ENCODE results near the gene OR6Q1.

OR6Q1 gene

GRCh38 chr11:58011771-58012170 is 19.0 kb upstream of the OR6Q1 start:
- Histone ChIP-seq H3K36me3 (ENCODE audit: control insufficient read depth, insufficient read depth, low read length) (no peaks in the 10 kb centered on the region), H3K27me3 (ENCODE audit: control insufficient read depth, insufficient read depth, low read length, poor library complexity, severe bottlenecking) (no peaks in the 10 kb centered on the region), H3K4me3 (ENCODE audit: insufficient read depth, low read depth, low read length) (no peak overlapping the region), H3K27ac (ENCODE audit: insufficient read depth, low read depth, low read length, poor library complexity, severe bottlenecking) (no peak overlapping the region), H3K9me3 (ENCODE audit: control insufficient read depth, low read length) (no peaks in the 10 kb centered on the region), H3K4me1 (ENCODE audit: control insufficient read depth, insufficient read depth, low read length) (no peaks in the 10 kb centered on the region)
- 83 to 85% methylated on average over 6 of the region's 6 CpGs for WGBS, 2 experiments

GRCh38 chr11:58023435-58023931 is 7.3 kb upstream of the OR6Q1 start, which contains the start of gene OR9Q1:
Gene OR9Q1, plus strand, starts transcription at chr11:58023881. Its CDS starts 155,564 bp downstream, at chr11:58179445.
- H3K27me3 ChIP-seq (ENCODE audit: control insufficient read depth, insufficient read depth, low read length, poor library complexity, severe bottlenecking): no peaks in the 10 kb centered on the region
- no peaks in the 10 kb centered on the region for H3K4me1 ChIP-seq (ENCODE audit: control insufficient read depth, insufficient read depth, low read length)
- H3K36me3 ChIP-seq (ENCODE audit: control insufficient read depth, insufficient read depth, low read length): no peaks in the 10 kb centered on the region
- no peaks in the 10 kb centered on the region for H3K9me3 ChIP-seq (ENCODE audit: control insufficient read depth, low read length)
- 87 to 88% methylated on average over 2 to 4 of the region's 5 CpGs for WGBS, 2 experiments
- no peak within 1 kb of the TSS for H3K4me3 ChIP-seq (ENCODE audit: insufficient read depth, low read depth, low read length)
- no peak within 1 kb of the TSS for H3K27ac ChIP-seq (ENCODE audit: insufficient read depth, low read depth, low read length, poor library complexity, severe bottlenecking)

GRCh38 chr11:58024601-58025091 is 6.1 kb upstream of the OR6Q1 start:
- Histone ChIP-seq H3K9me3 (ENCODE audit: control insufficient read depth, low read length) (no peaks in the 10 kb centered on the region), H3K4me1 (ENCODE audit: control insufficient read depth, insufficient read depth, low read length) (no peaks in the 10 kb centered on the region), H3K4me3 (ENCODE audit: insufficient read depth, low read depth, low read length) (no peak overlapping the region), H3K27ac (ENCODE audit: insufficient read depth, low read depth, low read length, poor library complexity, severe bottlenecking) (no peak overlapping the region), H3K36me3 (ENCODE audit: control insufficient read depth, insufficient read depth, low read length) (no peaks in the 10 kb centered on the region), H3K27me3 (ENCODE audit: control insufficient read depth, insufficient read depth, low read length, poor library complexity, severe bottlenecking) (no peaks in the 10 kb centered on the region)
- WGBS, 2 experiments: 82 to 84% methylated on average over 7 to 8 of the region's 8 CpGs

GRCh38 chr11:58027341-58027740 is 3.4 kb upstream of the OR6Q1 start:
- Histone ChIP-seq H3K27ac (ENCODE audit: insufficient read depth, low read depth, low read length, poor library complexity, severe bottlenecking) (no peak overlapping the region), H3K4me1 (ENCODE audit: control insufficient read depth, insufficient read depth, low read length) (no peaks in the 10 kb centered on the region), H3K4me3 (ENCODE audit: insufficient read depth, low read depth, low read length) (no peak overlapping the region), H3K36me3 (ENCODE audit: control insufficient read depth, insufficient read depth, low read length) (no peaks in the 10 kb centered on the region), H3K9me3 (ENCODE audit: control insufficient read depth, low read length) (no peaks in the 10 kb centered on the region), H3K27me3 (ENCODE audit: control insufficient read depth, insufficient read depth, low read length, poor library complexity, severe bottlenecking) (no peaks in the 10 kb centered on the region)
- 88 to 91% methylated on average over 4 of the region's 4 CpGs for WGBS, 2 experiments

- 94 to 95% methylated on average over 6 of the region's 6 CpGs for WGBS, 2 experiments
- H3K27me3 ChIP-seq (ENCODE audit: control insufficient read depth, insufficient read depth, low read length, poor library complexity, severe bottlenecking): no peaks in the 10 kb centered on the region
- H3K4me3 ChIP-seq (ENCODE audit: insufficient read depth, low read depth, low read length): no peak overlapping the region
- no peaks in the 10 kb centered on the region for H3K36me3 ChIP-seq (ENCODE audit: control insufficient read depth, insufficient read depth, low read length)
- no peaks in the 10 kb centered on the region for H3K9me3 ChIP-seq (ENCODE audit: control insufficient read depth, low read length)
- H3K27ac ChIP-seq (ENCODE audit: insufficient read depth, low read depth, low read length, poor library complexity, severe bottlenecking): no peak overlapping the region
- no peaks in the 10 kb centered on the region for H3K4me1 ChIP-seq (ENCODE audit: control insufficient read depth, insufficient read depth, low read length)
Observed at GRCh38 chr11:58028687-58029411, 1.9 kb upstream of the OR6Q1 start.

GRCh38 chr11:58034471-58034870 is 3.7 kb downstream of the OR6Q1 start:
- no peaks in the 10 kb centered on the region for H3K27me3 ChIP-seq (ENCODE audit: control insufficient read depth, insufficient read depth, low read length, poor library complexity, severe bottlenecking)
- WGBS, 2 experiments: 92 to 97% methylated on average over 2 of the region's 2 CpGs
- no peaks in the 10 kb centered on the region for H3K9me3 ChIP-seq (ENCODE audit: control insufficient read depth, low read length)
- H3K4me1 ChIP-seq (ENCODE audit: control insufficient read depth, insufficient read depth, low read length): no peaks in the 10 kb centered on the region
- H3K27ac ChIP-seq (ENCODE audit: insufficient read depth, low read depth, low read length, poor library complexity, severe bottlenecking): no peak overlapping the region
- H3K36me3 ChIP-seq (ENCODE audit: control insufficient read depth, insufficient read depth, low read length): no peaks in the 10 kb centered on the region
- H3K4me3 ChIP-seq (ENCODE audit: insufficient read depth, low read depth, low read length): no peak overlapping the region

GRCh38 chr11:58039589-58039988 is 8.8 kb downstream of the OR6Q1 start:
- H3K4me3 ChIP-seq (ENCODE audit: insufficient read depth, low read depth, low read length): no peak overlapping the region
- H3K27me3 ChIP-seq (ENCODE audit: control insufficient read depth, insufficient read depth, low read length, poor library complexity, severe bottlenecking): no peaks in the 10 kb centered on the region
- no peaks in the 10 kb centered on the region for H3K4me1 ChIP-seq (ENCODE audit: control insufficient read depth, insufficient read depth, low read length)

GRCh38 chr11:58043379-58043778 is 12.6 kb downstream of the OR6Q1 start:
- Histone ChIP-seq H3K4me1 (ENCODE audit: control insufficient read depth, insufficient read depth, low read length) (no peaks in the 10 kb centered on the region), H3K27ac (ENCODE audit: insufficient read depth, low read depth, low read length, poor library complexity, severe bottlenecking) (no peak overlapping the region), H3K27me3 (ENCODE audit: control insufficient read depth, insufficient read depth, low read length, poor library complexity, severe bottlenecking) (no peaks in the 10 kb centered on the region), H3K36me3 (ENCODE audit: control insufficient read depth, insufficient read depth, low read length) (no peaks in the 10 kb centered on the region), H3K9me3 (ENCODE audit: control insufficient read depth, low read length) (no peaks in the 10 kb centered on the region), H3K4me3 (ENCODE audit: insufficient read depth, low read depth, low read length) (no peak overlapping the region)
- 65% methylated on average over 2 of the region's 2 CpGs; no CpG with 5 or more reads in 1 of the 2 experiments for WGBS, 2 experiments

More at GRCh38 chr11:58039589-58039988, 8.8 kb downstream of the OR6Q1 start:
- Histone ChIP-seq H3K27ac (ENCODE audit: insufficient read depth, low read depth, low read length, poor library complexity, severe bottlenecking) (no peak overlapping the region), H3K9me3 (ENCODE audit: control insufficient read depth, low read length) (no peaks in the 10 kb centered on the region), H3K36me3 (ENCODE audit: control insufficient read depth, insufficient read depth, low read length) (no peaks in the 10 kb centered on the region)

- Histone ChIP-seq H3K4me1 (ENCODE audit: control insufficient read depth, insufficient read depth, low read length) (no peaks in the 10 kb centered on the region), H3K4me3 (ENCODE audit: insufficient read depth, low read depth, low read length) (no peak overlapping the region), H3K36me3 (ENCODE audit: control insufficient read depth, insufficient read depth, low read length) (no peaks in the 10 kb centered on the region), H3K9me3 (ENCODE audit: control insufficient read depth, low read length) (no peaks in the 10 kb centered on the region), H3K27me3 (ENCODE audit: control insufficient read depth, insufficient read depth, low read length, poor library complexity, severe bottlenecking) (no peaks in the 10 kb centered on the region), H3K27ac (ENCODE audit: insufficient read depth, low read depth, low read length, poor library complexity, severe bottlenecking) (no peak overlapping the region)
- WGBS, 2 experiments: 63 to 88% methylated on average over 1 to 2 of the region's 3 CpGs
Observed at GRCh38 chr11:58046231-58046630, 15.5 kb downstream of the OR6Q1 start.

GRCh38 chr11:58047818-58048217 is 17.1 kb downstream of the OR6Q1 start:
- Histone ChIP-seq H3K27ac (ENCODE audit: insufficient read depth, low read depth, low read length, poor library complexity, severe bottlenecking) (no peak overlapping the region), H3K4me3 (ENCODE audit: insufficient read depth, low read depth, low read length) (no peak overlapping the region), H3K36me3 (ENCODE audit: control insufficient read depth, insufficient read depth, low read length) (no peaks in the 10 kb centered on the region), H3K9me3 (ENCODE audit: control insufficient read depth, low read length) (no peaks in the 10 kb centered on the region), H3K27me3 (ENCODE audit: control insufficient read depth, insufficient read depth, low read length, poor library complexity, severe bottlenecking) (no peaks in the 10 kb centered on the region), H3K4me1 (ENCODE audit: control insufficient read depth, insufficient read depth, low read length) (no peaks in the 10 kb centered on the region)
- WGBS, 2 experiments: 90 to 91% methylated on average over 2 to 3 of the region's 3 CpGs

Measured in ectodermal cell (in vitro differentiated cells).